Peyer's patch (tissue), 4 donors: ENCODE results near the gene HARS2. TPM values are rescaled to one million over a fixed set of nuclear protein-coding genes. Genes with fewer than 3 reads are reported as not detected.
"Not testable (repeated sequence)": the region's sequence is repeated elsewhere in the genome, so short reads cannot be mapped to it uniquely, and the experiment has no call there.

Source experiments
- DNase-seq, 3 donors: peaks; one replicate each; pipeline ENCODE4 v3.0.0-alpha.2; 2017 to 2019
- H3K27ac ChIP-seq, 4 donors: fragments of 200-600 bp; sonication (generic); one replicate each; pipeline ENCODE4 v1.5.1; 2016 to 2019
- H3K27me3 ChIP-seq, 2 donors: fragments of 200-600 bp; sonication (generic); one replicate each; pipeline ENCODE4 v1.5.1; 2019
- H3K36me3 ChIP-seq, 3 donors: fragments of 200-600 bp; sonication (generic); one replicate each; pipeline ENCODE4 v1.5.1; 2016 to 2019
- H3K4me1 ChIP-seq, 4 donors: fragments of 200-600 bp; sonication (generic); one replicate each; pipeline ENCODE4 v1.5.1; 2016 to 2019
- H3K4me3 ChIP-seq, 4 donors: fragments of 200-600 bp; sonication (generic); 1 replicate in 3 of 4; 2 replicates in 1 of 4; pipeline ENCODE4 v1.5.1; 2016 to 2019; ENCODE audit warnings: mild to moderate bottlenecking in 1 of 4
- H3K9me3 ChIP-seq, 4 donors: fragments of 200-600 bp; sonication (generic); one replicate each; pipeline ENCODE4 v1.5.1; 2016 to 2019; ENCODE audit warnings: mild to moderate bottlenecking in 1 of 4
- POLR2A ChIP-seq, 2 donors: fragments of 450-650 bp; IDR thresholded peaks; one replicate each; pipeline ENCODE4 v1.5.1; 2017; ENCODE audit warnings: antibody characterized with exemption in 2 of 2, mild to moderate bottlenecking in 2 of 2, moderate library complexity in 2 of 2
- total RNA-seq, 4 donors: library from RNA; depleted of rRNA; stranded (reverse); fragments of >200 nt; gene quantifications; one replicate each; pipeline ENCODE4 v1.1.0, GENCODE V29; 2016
- TF ChIP-seq, protein P1 (sequence below), 6 experiments: fragments of 450-650 bp in 4 of 6; fragments of 200-600 bp in 2 of 6; sonication (generic) in 1 of 6; IDR thresholded peaks; one replicate each; pipeline ENCODE4 v1.5.1; 2017 to 2019; ENCODE audit warnings: antibody characterized with exemption in 6 of 6, mild to moderate bottlenecking in 3 of 6, moderate library complexity in 1 of 6

HARS2 gene
- total RNA-seq, 4 donors from 2014 or later: 21.5 to 49.6 (median 42.4) TPM

DNA sequence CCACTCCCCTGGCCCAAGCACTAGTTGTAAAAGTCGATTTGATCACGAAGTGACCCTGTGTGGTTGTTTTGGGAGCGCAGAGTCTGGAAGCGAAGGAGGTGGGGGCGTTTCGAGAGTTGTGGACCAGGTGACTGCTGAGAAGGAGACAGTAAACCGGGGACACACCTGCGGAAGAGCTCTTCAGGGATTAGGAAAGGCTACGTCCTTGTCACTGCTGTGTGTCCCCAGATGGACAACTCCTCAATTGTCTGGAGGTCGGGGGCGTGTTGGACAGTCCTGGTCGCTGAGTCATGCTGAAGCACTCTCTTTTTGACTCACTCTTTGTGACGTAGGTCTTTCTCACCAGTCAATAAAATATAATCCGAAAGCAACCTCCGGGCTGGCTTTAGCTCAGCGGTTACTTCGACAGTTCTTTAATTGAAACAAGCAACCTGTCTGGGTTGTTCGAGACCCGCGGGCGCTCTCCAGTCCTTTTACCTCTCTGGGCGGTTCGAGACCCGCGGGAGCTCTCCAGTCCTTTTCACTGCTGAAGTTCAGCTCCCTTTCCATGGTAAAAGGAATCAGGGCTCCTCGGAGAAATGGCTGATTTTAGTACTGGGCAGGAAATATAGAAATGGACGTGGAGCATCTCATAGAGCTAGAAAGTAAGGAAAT is 19.8 kb downstream of the HARS2 start:
- H3K27me3 ChIP-seq: no peaks in the 10 kb centered on the region
- H3K27ac ChIP-seq: peak overlapping the region; percentile 82 to 97 (median 84)
- peaks cover 0 to 3% (median 0%) of the 10 kb centered on the region in 3 donors for H3K36me3 ChIP-seq
- no peaks in the 10 kb centered on the region for H3K9me3 ChIP-seq
- H3K4me3 ChIP-seq: peak overlapping the region; percentile 46 to 76 (median 59)
- DNase-seq: peak; percentile 79 to 93 (median 82)
- TF ChIP-seq POLR2A (IDR thresholded peaks at IDR 0.05): peak in 1 of 2 donors; percentile 64
- TF ChIP-seq, protein P1, sequence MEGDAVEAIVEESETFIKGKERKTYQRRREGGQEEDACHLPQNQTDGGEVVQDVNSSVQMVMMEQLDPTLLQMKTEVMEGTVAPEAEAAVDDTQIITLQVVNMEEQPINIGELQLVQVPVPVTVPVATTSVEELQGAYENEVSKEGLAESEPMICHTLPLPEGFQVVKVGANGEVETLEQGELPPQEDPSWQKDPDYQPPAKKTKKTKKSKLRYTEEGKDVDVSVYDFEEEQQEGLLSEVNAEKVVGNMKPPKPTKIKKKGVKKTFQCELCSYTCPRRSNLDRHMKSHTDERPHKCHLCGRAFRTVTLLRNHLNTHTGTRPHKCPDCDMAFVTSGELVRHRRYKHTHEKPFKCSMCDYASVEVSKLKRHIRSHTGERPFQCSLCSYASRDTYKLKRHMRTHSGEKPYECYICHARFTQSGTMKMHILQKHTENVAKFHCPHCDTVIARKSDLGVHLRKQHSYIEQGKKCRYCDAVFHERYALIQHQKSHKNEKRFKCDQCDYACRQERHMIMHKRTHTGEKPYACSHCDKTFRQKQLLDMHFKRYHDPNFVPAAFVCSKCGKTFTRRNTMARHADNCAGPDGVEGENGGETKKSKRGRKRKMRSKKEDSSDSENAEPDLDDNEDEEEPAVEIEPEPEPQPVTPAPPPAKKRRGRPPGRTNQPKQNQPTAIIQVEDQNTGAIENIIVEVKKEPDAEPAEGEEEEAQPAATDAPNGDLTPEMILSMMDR (IDR thresholded peaks at IDR 0.05): no peak
- H3K4me1 ChIP-seq: peaks cover 0 to 4% (median 0%) of the 10 kb centered on the region in 4 donors

DNA sequence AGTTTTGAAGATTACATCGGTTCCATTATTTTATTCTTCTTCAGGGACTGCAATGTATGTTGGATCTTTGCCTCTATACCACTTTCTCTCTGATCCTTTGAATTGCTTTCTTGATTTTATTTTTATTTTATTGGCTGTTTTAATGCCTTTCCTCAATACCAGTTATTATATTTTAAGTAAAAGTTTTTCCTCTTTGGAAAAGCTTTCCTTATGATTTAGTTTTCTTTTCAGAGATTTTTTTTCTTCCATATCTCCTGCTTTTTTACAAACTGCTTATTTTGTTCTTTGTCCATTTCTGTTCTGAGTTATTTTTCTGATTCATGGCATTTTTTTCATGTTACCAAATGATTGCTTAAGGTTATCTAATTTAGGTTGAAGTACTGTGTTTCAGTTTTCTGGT is 20.5 kb downstream of the HARS2 start:
- H3K27me3 ChIP-seq: no peaks in the 10 kb centered on the region
- H3K9me3 ChIP-seq: no peaks in the 10 kb centered on the region
- no peak for DNase-seq
- H3K4me3 ChIP-seq: peak overlapping the region in 1 of 4 donors; percentile 50
- peak overlapping the region in 2 of 4 donors; percentile 83 to 85 for H3K27ac ChIP-seq
- TF ChIP-seq, protein P1 (IDR thresholded peaks at IDR 0.05): no peak
- no peak for TF ChIP-seq POLR2A (IDR thresholded peaks at IDR 0.05)
- H3K4me1 ChIP-seq: peaks cover 0 to 4% (median 0%) of the 10 kb centered on the region in 4 donors
- no peaks in the 10 kb centered on the region for H3K36me3 ChIP-seq

DNA sequence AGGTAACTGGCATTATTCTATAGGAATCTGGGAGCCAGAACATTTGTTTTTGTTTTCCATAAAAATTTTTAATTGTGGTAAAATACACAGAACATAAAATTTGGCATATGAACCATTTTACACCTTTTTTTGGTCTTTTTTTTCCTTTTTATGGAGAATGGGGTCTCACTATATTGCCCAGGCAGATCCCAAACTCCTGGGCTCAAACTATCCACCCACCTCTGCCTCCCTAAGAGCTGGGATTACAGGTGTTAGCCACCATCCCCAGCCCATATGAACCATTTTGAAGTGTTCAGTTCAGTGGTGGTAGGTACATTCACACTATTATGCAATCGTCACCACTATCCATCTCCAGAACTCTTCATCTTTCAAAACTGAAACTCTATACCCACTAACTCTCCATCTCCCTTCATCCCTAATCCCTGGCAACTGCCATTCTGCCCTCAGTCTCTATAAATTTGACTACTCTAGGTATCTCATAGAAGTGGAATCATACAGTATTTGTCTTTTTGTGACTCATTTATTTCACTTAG is 22.4 kb downstream of the HARS2 start:
- TF ChIP-seq, protein P1 (IDR thresholded peaks at IDR 0.05): no peak
- TF ChIP-seq POLR2A (IDR thresholded peaks at IDR 0.05): no peak
- DNase-seq: no peak
- Histone ChIP-seq H3K4me1 (peaks cover 0 to 4% (median 0%) of the 10 kb centered on the region in 4 donors), H3K9me3 (no peaks in the 10 kb centered on the region), H3K27ac (no peak overlapping the region), H3K4me3 (no peak overlapping the region), H3K36me3 (no peaks in the 10 kb centered on the region), H3K27me3 (no peaks in the 10 kb centered on the region)

DNA sequence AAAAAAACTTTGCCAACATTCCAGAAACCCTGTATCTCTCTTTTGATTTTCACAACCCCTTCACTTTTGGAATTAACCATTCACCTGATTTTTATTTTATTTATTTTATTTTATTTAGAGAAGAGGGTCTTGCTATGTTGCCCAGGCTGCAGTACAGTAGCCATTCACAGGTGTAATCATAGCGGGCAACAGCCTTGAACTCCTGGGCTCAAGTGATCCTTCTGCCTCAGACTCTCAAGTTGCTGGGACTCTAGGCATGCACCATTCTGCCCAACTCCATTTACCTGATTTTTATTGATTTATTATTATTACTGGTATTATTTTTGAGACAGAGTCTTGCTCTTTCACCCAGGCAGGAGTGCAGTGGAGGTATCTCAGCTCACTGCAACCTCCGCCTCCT is 25.0 kb downstream of the HARS2 start:
- DNase-seq, H3K4me3 ChIP-seq, H3K27me3 ChIP-seq, H3K27ac ChIP-seq, H3K36me3 ChIP-seq, H3K4me1 ChIP-seq, H3K9me3 ChIP-seq: not testable (repeated sequence)

DNA sequence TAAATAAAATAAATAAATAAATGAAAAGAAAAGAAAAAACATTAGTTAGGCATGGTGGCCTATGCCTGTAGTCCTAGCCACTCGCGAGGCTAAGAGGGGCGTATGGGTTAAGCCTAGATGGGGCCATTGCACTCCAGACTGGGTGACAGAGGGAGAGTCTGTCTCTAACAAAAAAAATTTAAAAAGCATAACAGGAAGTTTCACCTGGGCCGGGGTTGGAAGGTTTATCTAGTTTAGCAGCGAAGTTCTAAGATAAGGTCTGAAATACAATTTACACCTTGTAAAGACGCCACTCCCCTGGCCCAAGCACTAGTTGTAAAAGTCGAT is 27.0 kb downstream of the HARS2 start:
- H3K27me3 ChIP-seq: no peaks in the 10 kb centered on the region
- no peaks in the 10 kb centered on the region for H3K4me1 ChIP-seq
- H3K9me3 ChIP-seq: no peaks in the 10 kb centered on the region
- no peak for TF ChIP-seq POLR2A (IDR thresholded peaks at IDR 0.05)
- TF ChIP-seq, protein P1 (IDR thresholded peaks at IDR 0.05): no peak
- H3K4me3 ChIP-seq: peak overlapping the region in 1 of 4 donors; percentile 32
- DNase-seq: no peak
- H3K36me3 ChIP-seq: no peaks in the 10 kb centered on the region
- H3K27ac ChIP-seq: peak overlapping the region in 3 of 4 donors; percentile 17 to 72 (median 44)

DNA sequence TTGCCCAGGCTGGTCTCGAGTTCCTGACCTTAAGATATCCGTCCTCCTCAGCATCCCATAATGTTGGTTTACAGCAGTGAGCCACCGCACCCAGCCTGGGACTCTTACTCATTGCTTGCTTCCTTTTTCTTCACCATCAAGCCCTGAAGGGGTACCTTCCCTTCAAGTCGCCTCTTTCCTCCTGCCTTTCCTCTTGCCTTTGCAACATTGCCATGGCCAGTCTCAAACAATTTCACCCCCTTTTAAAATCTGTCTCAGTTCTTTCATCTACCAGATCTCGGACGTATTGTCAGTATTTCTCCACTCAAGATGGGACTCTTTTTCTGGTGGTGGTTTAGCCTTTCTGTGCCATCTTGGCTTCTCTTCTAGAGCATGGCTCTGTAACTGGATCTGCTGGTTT is 29.5 kb downstream of the HARS2 start:
- H3K27ac ChIP-seq, H3K27me3 ChIP-seq, H3K9me3 ChIP-seq, H3K4me3 ChIP-seq, DNase-seq, H3K36me3 ChIP-seq, H3K4me1 ChIP-seq: not testable (repeated sequence)

DNA sequence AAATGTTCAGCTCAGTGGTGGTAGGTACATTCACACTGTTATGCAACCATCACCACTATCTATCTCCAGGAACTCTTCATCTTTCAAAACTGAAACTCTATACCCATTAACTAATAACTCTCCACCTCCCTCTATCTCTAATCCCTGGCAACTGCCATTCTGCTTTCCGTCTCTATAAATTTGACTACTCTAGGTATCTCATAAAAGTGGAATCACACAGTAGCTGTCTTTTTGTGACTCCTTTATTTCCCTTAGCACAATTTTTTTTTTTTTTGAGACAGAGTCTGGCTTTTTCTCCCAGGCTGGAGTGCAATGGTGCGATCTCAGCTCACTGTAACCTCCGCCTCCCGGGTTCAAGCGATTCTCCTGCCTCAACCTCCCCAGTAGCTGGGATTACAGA is 30.1 kb downstream of the HARS2 start:
- H3K9me3 ChIP-seq, DNase-seq, H3K36me3 ChIP-seq, H3K4me1 ChIP-seq, H3K4me3 ChIP-seq, H3K27ac ChIP-seq, H3K27me3 ChIP-seq: not testable (repeated sequence)
